Endothelial cell of umbilical vein (primary cell): Measurements from ENCODE around the gene TBX15. TPM values are rescaled to one million over a fixed set of nuclear protein-coding genes. Genes with fewer than 3 reads are reported as not detected.

ENCODE experiments used
- BruUV-seq: library from RNA; stranded (reverse); fragments of 400-500 nt; replicated peaks from 2 replicates; lab custom pipeline; 2021; lab: Mats Ljungman, UMichigan
- CTCF ChIA-PET: fragments of 300-600, 350-600 bp; sonication (Branson Sonifier 250); formaldehyde crosslinking; loops from one replicate; lab custom pipeline; 2021; ENCODE audit warnings: antibody characterized with exemption, inconsistent platforms; lab: Charles Lee
- POLR2A ChIA-PET: fragments of 300-600, 350-600 bp; sonication (Branson Sonifier 250); formaldehyde crosslinking; loops from one replicate; lab custom pipeline; 2021; ENCODE audit warnings: antibody characterized with exemption, inconsistent platforms; lab: Charles Lee
- DNase-seq: peaks from one replicate; pipeline ENCODE4 v3.0.0-alpha.2; 2011; ENCODE audit warnings: low read depth, low spot score
- FAIRE-seq: peaks from 2 replicates; lab custom pipeline; 2011; peaks lifted over from hg19 to GRCh38; lab: Jason Lieb, UNC
- H2AFZ ChIP-seq: 2 replicates; pipeline ENCODE4 v1.6.0; 2012; ENCODE audit warnings: low read depth, low read length, control low read depth, inconsistent platforms
- H3K27ac ChIP-seq: 2 replicates; pipeline ENCODE4 v1.5.1; 2011; ENCODE audit warnings: low read depth, mild to moderate bottlenecking, control low read depth, low read length, moderate library complexity; ENCODE audit not compliant: insufficient read depth
- H3K27me3 ChIP-seq, 2 experiments: 2 replicates each; pipeline versions ENCODE4 v1.6.0 to v1.6.1; 2011; ENCODE audit warnings: low read length in 2 of 2, mixed read lengths in 1 of 2; ENCODE audit not compliant: control insufficient read depth in 2 of 2, insufficient read depth in 2 of 2
- H3K36me3 ChIP-seq, 2 experiments: 2 replicates in 1 of 2; 3 replicates in 1 of 2; pipeline ENCODE4 v1.5.1; 2011; ENCODE audit warnings: low read length in 2 of 2, mild to moderate bottlenecking in 1 of 2, moderate library complexity in 1 of 2; ENCODE audit not compliant: control insufficient read depth in 2 of 2, insufficient read depth in 2 of 2; ENCODE audit errors: extremely low read depth in 1 of 2
- H3K4me1 ChIP-seq: 3 replicates; pipeline ENCODE4 v1.5.1; 2011; ENCODE audit warnings: mild to moderate bottlenecking, low read length; ENCODE audit not compliant: control insufficient read depth, insufficient read depth; ENCODE audit errors: extremely low read depth
- H3K4me2 ChIP-seq: 2 replicates; pipeline ENCODE4 v1.6.1; 2011; ENCODE audit warnings: low read length, control low read depth, mixed read lengths; ENCODE audit not compliant: insufficient read depth
- H3K4me3 ChIP-seq, 3 experiments: fragments of 200-600 bp in 1 of 3; sonication (generic), shearing (Covaris generic) in 1 of 3; replicated peaks in 1 of 3; 2 replicates each; pipeline ENCODE4 v1.5.1; 2011 to 2016; ENCODE audit warnings: control low read depth in 3 of 3, low read length in 3 of 3, mild to moderate bottlenecking in 2 of 3, inconsistent platforms in 1 of 3, low read depth in 1 of 3, moderate library complexity in 1 of 3; ENCODE audit not compliant: insufficient read depth in 1 of 3
- H3K79me2 ChIP-seq: 2 replicates; pipeline ENCODE4 v1.6.0; 2012; ENCODE audit warnings: low read length, inconsistent platforms; ENCODE audit not compliant: control insufficient read depth, insufficient read depth
- H3K9ac ChIP-seq: replicated peaks from 2 replicates; pipeline ENCODE3; 2011; ENCODE audit warnings: low read length, control low read depth; ENCODE audit not compliant: insufficient read depth; ENCODE audit errors: extremely low read depth
- H3K9me1 ChIP-seq: replicated peaks from 3 replicates; pipeline ENCODE4 v1.6.0; 2011; ENCODE audit warnings: mild to moderate bottlenecking, low read length; ENCODE audit not compliant: control insufficient read depth, insufficient read depth; ENCODE audit errors: extremely low read depth
- H3K9me3 ChIP-seq: replicated peaks from 2 replicates; pipeline ENCODE4 v1.5.1; 2012; ENCODE audit warnings: low read length, inconsistent platforms; ENCODE audit not compliant: control insufficient read depth, insufficient read depth
- H4K20me1 ChIP-seq: replicated peaks from 2 replicates; pipeline ENCODE3; 2011; ENCODE audit warnings: mild to moderate bottlenecking, low read length; ENCODE audit not compliant: control insufficient read depth, insufficient read depth; ENCODE audit errors: extremely low read depth
- EZH2 ChIP-seq: IDR thresholded peaks from 2 replicates; pipeline ENCODE4 v1.6.1; 2012; ENCODE audit warnings: borderline replicate concordance, low read depth, mild to moderate bottlenecking, moderate library complexity, low read length, inconsistent platforms; ENCODE audit not compliant: severe bottlenecking
- GATA2 ChIP-seq: IDR thresholded peaks from 2 replicates; pipeline ENCODE4 v1.7.0; 2011; ENCODE audit warnings: low read depth, mild to moderate bottlenecking, moderate library complexity, mixed read lengths, low read length; ENCODE audit not compliant: insufficient read length, insufficient read depth
- JUN ChIP-seq: IDR thresholded peaks from 2 replicates; pipeline ENCODE4 v1.6.1; 2011; ENCODE audit warnings: borderline replicate concordance, low read depth; ENCODE audit not compliant: insufficient read length, insufficient read depth
- MAX ChIP-seq: IDR thresholded peaks from 2 replicates; pipeline ENCODE4 v1.6.1; 2011; ENCODE audit not compliant: insufficient read depth, insufficient read length
- POLR2A ChIP-seq: IDR thresholded peaks from 2 replicates; pipeline ENCODE4 v1.6.1; 2012; ENCODE audit warnings: low read depth, mild to moderate bottlenecking, control low read depth, low read length
- POLR2AphosphoS5 ChIP-seq: IDR thresholded peaks from 2 replicates; pipeline ENCODE4 v1.6.1; 2012; ENCODE audit warnings: low read depth, mild to moderate bottlenecking, control low read depth, low read length, moderate library complexity; ENCODE audit not compliant: insufficient read depth
- dilution Hi-C: fragments of 300-500 bp; cut with MboI; formaldehyde crosslinking; loops from one replicate; pipeline ENCODE4 v1.15.0; 2019; ENCODE audit warnings: low sequenced_read_pairs; ENCODE audit not compliant: extremely low pct_ligation_motif_present
- intact Hi-C: fragments of 100-400 bp; cut with micrococcal nuclease; formaldehyde crosslinking; loops from one replicate; pipeline ENCODE4 v1.10.0; 2022
- polyA plus RNA-seq, 4 experiments: library from polyadenylated mRNA; depleted of rRNA in 3 of 4; stranded (reverse) in 3 of 4; unstranded in 1 of 4; fragments of >200 nt; gene quantifications; 2 replicates each; pipeline versions ENCODE4 v1.2.1 to v1.2.3, GENCODE V29; 2011 to 2012; ENCODE audit warnings: missing spikeins in 1 of 4
- total RNA-seq: library from RNA; stranded (reverse); gene quantifications from 2 replicates; pipeline ENCODE4 v1.2.3, GENCODE V29; 2021

TBX15 gene
- total and polyA plus RNA-seq, 2 donors (not counting 3 experiments of a cell fraction or from before 2014, with no cell fraction given): 0.01 TPM; not detected in 1

GRCh38 chr1:118989006-118989815, 1.1 kb upstream of the TBX15 start:
- Histone ChIP-seq H3K36me3 (no peaks in the 10 kb centered on the region), H3K4me3 (no peak overlapping the region), H3K4me1 (peaks cover 12% of the 10 kb centered on the region), H3K9me3 (no peaks in the 10 kb centered on the region), H3K79me2 (no peaks in the 10 kb centered on the region), H3K27me3 (peaks cover 95 to 98% of the 10 kb centered on the region in 2 experiments), H3K9me1 (no peaks in the 10 kb centered on the region), H3K4me2 (no peak overlapping the region), H4K20me1 (no peaks in the 10 kb centered on the region), H2AFZ (no peak overlapping the region), H3K27ac (no peak overlapping the region), H3K9ac (no peak overlapping the region)
- DNase-seq (no peak), FAIRE-seq (no peak)
- ChIA-PET POLR2A (no interaction called here), CTCF (interaction anchor here (1.3 to 1.7 kb wide), 2 partner anchors 10 to 19 kb away, joined by 7 to 9 read pairs; no protein-coding TSS in a partner anchor)
- dilution Hi-C loops: no loop called here
- intact Hi-C loops: no loop called here
- BruUV-seq: no TSS peak
- TF ChIP-seq EZH2 (peak; percentile 84), POLR2AphosphoS5 (no peak)

- CTCF ChIA-PET: interaction anchor here (0.9 to 1.4 kb wide), 4 partner anchors 11 to 910 kb away, joined by 3 to 4 read pairs (median 4); no protein-coding TSS in a partner anchor
These were observed 516 bp downstream of the TBX15 start for GRCh38 chr1:118987468-118988185.

More at GRCh38 chr1:118987468-118988185, 516 bp downstream of the TBX15 start:
- TF ChIP-seq JUN (no peak), GATA2 (no peak), POLR2A (no peak), MAX (no peak), EZH2 (peak; percentile 80)
- no peak for DNase-seq
- Histone ChIP-seq H3K4me2 (no peak overlapping the region), H3K4me3 (peak overlapping the region in 1 of 3 experiments; percentile 0), H3K27ac (no peak overlapping the region), H3K36me3 (no peaks in the 10 kb centered on the region), H4K20me1 (no peaks in the 10 kb centered on the region), H3K9me3 (no peaks in the 10 kb centered on the region), H3K9ac (no peak overlapping the region), H2AFZ (no peak overlapping the region), H3K79me2 (no peaks in the 10 kb centered on the region), H3K9me1 (no peaks in the 10 kb centered on the region), H3K27me3 (peaks cover 95 to 98% of the 10 kb centered on the region in 2 experiments), H3K4me1 (peaks cover 12% of the 10 kb centered on the region)
- BruUV-seq: no TSS peak
- intact Hi-C loops (no loop called here), dilution Hi-C loops (no loop called here)
- no peak for FAIRE-seq
- POLR2A ChIA-PET: no interaction called here
